T-helper 1 cell treated with Interleukin-12 subunit alpha and Interleukin-12 subunit beta and Interleukin-4 antibody, amounts not matched to agents 30 ng/mL and 1 ng/mL, for 36 hours (primary cell): ENCODE data around the gene PPP3CB. TPM values are rescaled to one million over a fixed set of nuclear protein-coding genes. Genes with fewer than 3 reads are reported as not detected.

Experiments used
- intact Hi-C: fragments of 100-400 bp; cut with micrococcal nuclease; formaldehyde crosslinking; loops from one replicate; pipeline ENCODE4 v1.15.1; 2024
- total RNA-seq: library from RNA; stranded (reverse); gene quantifications from 2 replicates; pipeline ENCODE4 v1.2.3, GENCODE V29; 2022

The PPP3CB gene
- total RNA-seq, 1 donor from 2014 or later, result 48.9 TPM

- intact Hi-C loops, result no loop called here
These were observed 9.2 kb downstream of the PPP3CB start for GRCh38 chr10:73486601-73487000.

GRCh38 chr10:73485320-73485719, 10.5 kb downstream of the PPP3CB start:
- intact Hi-C loops, result no loop called here

- intact Hi-C loops, result loop anchor here (2.0 kb wide), 1 partner anchor 15 kb away; no protein-coding TSS in a partner anchor
These were observed 15.7 kb downstream of the PPP3CB start for GRCh38 chr10:73480158-73480557.

- intact Hi-C loops, result no loop called here
These were observed 17.2 kb downstream of the PPP3CB start for GRCh38 chr10:73478636-73479035.

GRCh38 chr10:73471226-73471625, 24.6 kb downstream of the PPP3CB start:
- intact Hi-C loops, result no loop called here

- intact Hi-C loops, result no loop called here
These were observed 26.2 kb downstream of the PPP3CB start for GRCh38 chr10:73469579-73469978.

GRCh38 chr10:73467206-73467605, 28.6 kb downstream of the PPP3CB start:
- intact Hi-C loops, result no loop called here

- intact Hi-C loops, result no loop called here
These were observed 29.7 kb downstream of the PPP3CB start for GRCh38 chr10:73465978-73466726.

- intact Hi-C loops, result no loop called here
These were observed 34.9 kb downstream of the PPP3CB start for GRCh38 chr10:73460897-73461296.

GRCh38 chr10:73459683-73460314, 36.0 kb downstream of the PPP3CB start:
- intact Hi-C loops, result no loop called here

GRCh38 chr10:73456187-73456890, 39.5 kb downstream of the PPP3CB start:
- intact Hi-C loops, result no loop called here

- intact Hi-C loops, result no loop called here
These were observed 46.7 kb downstream of the PPP3CB start for GRCh38 chr10:73449113-73449512.

GRCh38 chr10:73448384-73448783, 47.4 kb downstream of the PPP3CB start:
- intact Hi-C loops, result no loop called here

GRCh38 chr10:73446926-73447325, 48.9 kb downstream of the PPP3CB start:
- intact Hi-C loops, result no loop called here

- intact Hi-C loops, result no loop called here
These were observed 51.4 kb downstream of the PPP3CB start for GRCh38 chr10:73444457-73444856.

GRCh38 chr10:73439605-73440312, 56.1 kb downstream of the PPP3CB start:
- intact Hi-C loops, result no loop called here

- intact Hi-C loops, result no loop called here
These were observed 56.8 kb downstream of the PPP3CB start for GRCh38 chr10:73439055-73439454.

- intact Hi-C loops, result no loop called here
These were observed 62.3 kb downstream of the PPP3CB start, which contains the start of gene MSS51 for GRCh38 chr10:73433538-73433867. Gene MSS51 (minus strand): TSS chr10:73433561. CDS start chr10:73428284, 5,277 bp downstream.

GRCh38 chr10:73432646-73433537, 62.9 kb downstream of the PPP3CB start:
- intact Hi-C loops, result no loop called here

GRCh38 chr10:73426318-73426717, 69.5 kb downstream of the PPP3CB start:
- intact Hi-C loops, result no loop called here

GRCh38 chr10:73424478-73424877, 71.3 kb downstream of the PPP3CB start:
- intact Hi-C loops, result no loop called here
